ENCODE results near the gene ELK1.

DNA sequence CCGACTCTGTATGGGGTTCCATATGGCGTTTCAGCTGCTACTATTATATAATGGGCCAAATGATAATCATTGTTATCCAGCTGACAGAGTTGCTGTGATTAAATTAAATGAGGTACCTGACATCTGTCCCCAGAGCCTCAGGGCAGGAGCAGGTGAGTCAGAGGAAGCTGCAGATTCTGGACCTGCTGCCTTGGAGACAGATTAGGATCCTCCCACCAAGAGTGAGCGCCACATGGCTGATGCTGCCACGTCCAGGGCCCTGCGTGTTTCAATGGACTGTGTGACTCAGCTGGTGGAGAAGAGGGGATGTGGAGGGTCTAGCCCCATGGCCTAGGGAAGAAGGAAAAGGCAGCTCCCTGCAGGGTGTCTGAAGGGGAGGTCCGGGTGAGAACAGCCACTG lies 36.9 kb upstream of the ELK1 start:
- TF ChIP-seq, protein P1, sequence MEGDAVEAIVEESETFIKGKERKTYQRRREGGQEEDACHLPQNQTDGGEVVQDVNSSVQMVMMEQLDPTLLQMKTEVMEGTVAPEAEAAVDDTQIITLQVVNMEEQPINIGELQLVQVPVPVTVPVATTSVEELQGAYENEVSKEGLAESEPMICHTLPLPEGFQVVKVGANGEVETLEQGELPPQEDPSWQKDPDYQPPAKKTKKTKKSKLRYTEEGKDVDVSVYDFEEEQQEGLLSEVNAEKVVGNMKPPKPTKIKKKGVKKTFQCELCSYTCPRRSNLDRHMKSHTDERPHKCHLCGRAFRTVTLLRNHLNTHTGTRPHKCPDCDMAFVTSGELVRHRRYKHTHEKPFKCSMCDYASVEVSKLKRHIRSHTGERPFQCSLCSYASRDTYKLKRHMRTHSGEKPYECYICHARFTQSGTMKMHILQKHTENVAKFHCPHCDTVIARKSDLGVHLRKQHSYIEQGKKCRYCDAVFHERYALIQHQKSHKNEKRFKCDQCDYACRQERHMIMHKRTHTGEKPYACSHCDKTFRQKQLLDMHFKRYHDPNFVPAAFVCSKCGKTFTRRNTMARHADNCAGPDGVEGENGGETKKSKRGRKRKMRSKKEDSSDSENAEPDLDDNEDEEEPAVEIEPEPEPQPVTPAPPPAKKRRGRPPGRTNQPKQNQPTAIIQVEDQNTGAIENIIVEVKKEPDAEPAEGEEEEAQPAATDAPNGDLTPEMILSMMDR (IDR thresholded peaks at IDR 0.05): no peak
- no peak for TF ChIP-seq POLR2A (IDR thresholded peaks at IDR 0.05)
